ENCODE measurements around the gene AUTS2. TPM values are rescaled to one million over a fixed set of nuclear protein-coding genes. Genes with fewer than 3 reads are reported as not detected.
A peak's percentile ranks its signal among the peaks of the same experiment; 100 is the strongest.

Gene AUTS2
- total and polyA plus RNA-seq, 2 donors, result 13.4 to 87.7 TPM

GRCh38 chr7:70450731-70451130 is 852.5 kb downstream of the AUTS2 start:
- Histone ChIP-seq H3K4me1 (ENCODE audit: insufficient read depth) (no peaks in the 10 kb centered on the region), H3K27ac (ENCODE audit: low read depth) (no peak overlapping the region), H3K36me3 (ENCODE audit: insufficient read depth) (no peaks in the 10 kb centered on the region), H3K4me3 (ENCODE audit: low read depth, low read length) (no peak overlapping the region)
- WGBS, result 85% methylated on average over 2 of the region's 2 CpGs
- no peak for DNase-seq (ENCODE audit: extremely low spot score)

GRCh38 chr7:70455925-70456324 is 857.6 kb downstream of the AUTS2 start:
- DNase-seq (ENCODE audit: extremely low spot score), result no peak
- Histone ChIP-seq H3K4me3 (ENCODE audit: low read depth, low read length) (no peak overlapping the region), H3K36me3 (ENCODE audit: insufficient read depth) (no peaks in the 10 kb centered on the region), H3K27ac (ENCODE audit: low read depth) (no peak overlapping the region), H3K4me1 (ENCODE audit: insufficient read depth) (no peaks in the 10 kb centered on the region)
- WGBS, result 98% methylated on average over 2 of the region's 2 CpGs

- Histone ChIP-seq H3K4me3 (ENCODE audit: low read depth, low read length) (no peak overlapping the region), H3K36me3 (ENCODE audit: insufficient read depth) (no peaks in the 10 kb centered on the region), H3K27ac (ENCODE audit: low read depth) (no peak overlapping the region), H3K4me1 (ENCODE audit: insufficient read depth) (no peaks in the 10 kb centered on the region)
- WGBS, result 91% methylated on average over 4 of the region's 4 CpGs
- DNase-seq (ENCODE audit: extremely low spot score), result no peak
Measured at GRCh38 chr7:70456719-70457118, 858.4 kb downstream of the AUTS2 start.

- WGBS, result 71% methylated on average over 3 of the region's 3 CpGs
- Histone ChIP-seq H3K27ac (ENCODE audit: low read depth) (no peak overlapping the region), H3K36me3 (ENCODE audit: insufficient read depth) (no peaks in the 10 kb centered on the region), H3K4me3 (ENCODE audit: low read depth, low read length) (no peak overlapping the region), H3K4me1 (ENCODE audit: insufficient read depth) (no peaks in the 10 kb centered on the region)
- DNase-seq (ENCODE audit: extremely low spot score), result no peak
Measured at GRCh38 chr7:70457482-70457881, 859.2 kb downstream of the AUTS2 start.

- 65% methylated on average over 8 of the region's 8 CpGs for WGBS
- DNase-seq (ENCODE audit: extremely low spot score), result peak; percentile 41
Measured at GRCh38 chr7:70457883-70458680, 859.8 kb downstream of the AUTS2 start.

GRCh38 chr7:70458745-70459144 is 860.5 kb downstream of the AUTS2 start:
- H3K27ac ChIP-seq (ENCODE audit: low read depth), result no peak overlapping the region
- 91% methylated on average over 8 of the region's 8 CpGs for WGBS
- no peaks in the 10 kb centered on the region for H3K4me1 ChIP-seq (ENCODE audit: insufficient read depth)
- no peaks in the 10 kb centered on the region for H3K36me3 ChIP-seq (ENCODE audit: insufficient read depth)
- DNase-seq (ENCODE audit: extremely low spot score), result no peak
- H3K4me3 ChIP-seq (ENCODE audit: low read depth, low read length), result no peak overlapping the region

More at GRCh38 chr7:70457883-70458680, 859.8 kb downstream of the AUTS2 start:
- H3K36me3 ChIP-seq (ENCODE audit: insufficient read depth), result no peaks in the 10 kb centered on the region
- H3K4me3 ChIP-seq (ENCODE audit: low read depth, low read length), result no peak overlapping the region
- H3K27ac ChIP-seq (ENCODE audit: low read depth), result no peak overlapping the region
- no peaks in the 10 kb centered on the region for H3K4me1 ChIP-seq (ENCODE audit: insufficient read depth)

GRCh38 chr7:70459546-70459945 is 861.3 kb downstream of the AUTS2 start:
- no peak for DNase-seq (ENCODE audit: extremely low spot score)
- H3K4me1 ChIP-seq (ENCODE audit: insufficient read depth), result no peaks in the 10 kb centered on the region
- H3K4me3 ChIP-seq (ENCODE audit: low read depth, low read length), result no peak overlapping the region
- no peaks in the 10 kb centered on the region for H3K36me3 ChIP-seq (ENCODE audit: insufficient read depth)
- WGBS, result 98% methylated on average over 1 of the region's 1 CpG
- H3K27ac ChIP-seq (ENCODE audit: low read depth), result no peak overlapping the region

GRCh38 chr7:70460071-70460470 is 861.8 kb downstream of the AUTS2 start:
- Histone ChIP-seq H3K36me3 (ENCODE audit: insufficient read depth) (no peaks in the 10 kb centered on the region), H3K27ac (ENCODE audit: low read depth) (no peak overlapping the region), H3K4me1 (ENCODE audit: insufficient read depth) (no peaks in the 10 kb centered on the region), H3K4me3 (ENCODE audit: low read depth, low read length) (no peak overlapping the region)
- 97% methylated on average over 10 of the region's 10 CpGs for WGBS
- no peak for DNase-seq (ENCODE audit: extremely low spot score)

GRCh38 chr7:70460562-70460961 is 862.3 kb downstream of the AUTS2 start:
- no peak for DNase-seq (ENCODE audit: extremely low spot score)
- no peaks in the 10 kb centered on the region for H3K4me1 ChIP-seq (ENCODE audit: insufficient read depth)
- no peaks in the 10 kb centered on the region for H3K36me3 ChIP-seq (ENCODE audit: insufficient read depth)
- H3K27ac ChIP-seq (ENCODE audit: low read depth), result no peak overlapping the region
- no peak overlapping the region for H3K4me3 ChIP-seq (ENCODE audit: low read depth, low read length)
- 92% methylated on average over 6 of the region's 6 CpGs for WGBS

- DNase-seq (ENCODE audit: extremely low spot score), result no peak
- Histone ChIP-seq H3K36me3 (ENCODE audit: insufficient read depth) (no peaks in the 10 kb centered on the region), H3K4me3 (ENCODE audit: low read depth, low read length) (no peak overlapping the region), H3K27ac (ENCODE audit: low read depth) (no peak overlapping the region), H3K4me1 (ENCODE audit: insufficient read depth) (no peaks in the 10 kb centered on the region)
- 87% methylated on average over 5 of the region's 5 CpGs for WGBS
Measured at GRCh38 chr7:70463352-70463938, 865.2 kb downstream of the AUTS2 start.

GRCh38 chr7:70466725-70467364 is 868.6 kb downstream of the AUTS2 start:
- H3K4me3 ChIP-seq (ENCODE audit: low read depth, low read length), result no peak overlapping the region
- no peaks in the 10 kb centered on the region for H3K4me1 ChIP-seq (ENCODE audit: insufficient read depth)
- 77% methylated on average over 5 of the region's 5 CpGs for WGBS
- no peak overlapping the region for H3K27ac ChIP-seq (ENCODE audit: low read depth)
- DNase-seq (ENCODE audit: extremely low spot score), result no peak
- no peaks in the 10 kb centered on the region for H3K36me3 ChIP-seq (ENCODE audit: insufficient read depth)

- H3K36me3 ChIP-seq (ENCODE audit: insufficient read depth), result no peaks in the 10 kb centered on the region
- H3K27ac ChIP-seq (ENCODE audit: low read depth), result no peak overlapping the region
- no peak for DNase-seq (ENCODE audit: extremely low spot score)
- no peaks in the 10 kb centered on the region for H3K4me1 ChIP-seq (ENCODE audit: insufficient read depth)
- H3K4me3 ChIP-seq (ENCODE audit: low read depth, low read length), result no peak overlapping the region
- WGBS, result 69% methylated on average over 10 of the region's 10 CpGs
Measured at GRCh38 chr7:70470746-70471145, 872.5 kb downstream of the AUTS2 start.

GRCh38 chr7:70472601-70473237 is 874.4 kb downstream of the AUTS2 start:
- no peaks in the 10 kb centered on the region for H3K36me3 ChIP-seq (ENCODE audit: insufficient read depth)
- H3K4me1 ChIP-seq (ENCODE audit: insufficient read depth), result peaks cover 2% of the 10 kb centered on the region
- no peak for DNase-seq (ENCODE audit: extremely low spot score)
- no peak overlapping the region for H3K4me3 ChIP-seq (ENCODE audit: low read depth, low read length)
- 52% methylated on average over 9 of the region's 9 CpGs for WGBS
- no peak overlapping the region for H3K27ac ChIP-seq (ENCODE audit: low read depth)
